Epidermal melanocyte (primary cell): ENCODE measurements around the gene LHX5.

Experiments used
- DNase-seq: peaks from one replicate; pipeline ENCODE4 v3.0.0; 2011; ENCODE audit warnings: low spot score; ENCODE audit not compliant: insufficient read length

Gene LHX5

GRCh38 chr12:113478351-113479011 is 6.8 kb upstream of the LHX5 start:
- DNase-seq: no peak

GRCh38 chr12:113477842-113478215 is 6.2 kb upstream of the LHX5 start:
- no peak for DNase-seq

- no peak for DNase-seq
These were observed 5.6 kb upstream of the LHX5 start for GRCh38 chr12:113477171-113477841.

GRCh38 chr12:113476176-113476986 is 4.7 kb upstream of the LHX5 start:
- no peak for DNase-seq

GRCh38 chr12:113475451-113476175 is 3.9 kb upstream of the LHX5 start:
- no peak for DNase-seq

GRCh38 chr12:113474635-113475436 is 3.2 kb upstream of the LHX5 start:
- DNase-seq: no peak

- DNase-seq: no peak
These were observed 2.3 kb upstream of the LHX5 start for GRCh38 chr12:113473942-113474341.

GRCh38 chr12:113473400-113473799 is 1.7 kb upstream of the LHX5 start:
- no peak for DNase-seq

- DNase-seq: no peak
These were observed 785 bp upstream of the LHX5 start for GRCh38 chr12:113472191-113473121.

GRCh38 chr12:113470871-113471618 is 626 bp downstream of the LHX5 start:
- no peak for DNase-seq

GRCh38 chr12:113469949-113470743 is 1.5 kb downstream of the LHX5 start:
- DNase-seq: no peak

GRCh38 chr12:113469224-113469948 is 2.3 kb downstream of the LHX5 start:
- DNase-seq: no peak

- no peak for DNase-seq
These were observed 3.1 kb downstream of the LHX5 start for GRCh38 chr12:113468365-113469223.

GRCh38 chr12:113467502-113468364 is 3.9 kb downstream of the LHX5 start:
- no peak for DNase-seq

GRCh38 chr12:113467142-113467501 is 4.5 kb downstream of the LHX5 start:
- DNase-seq: no peak
